Measurements from ENCODE around the gene EEA1.

Gene EEA1

DNA sequence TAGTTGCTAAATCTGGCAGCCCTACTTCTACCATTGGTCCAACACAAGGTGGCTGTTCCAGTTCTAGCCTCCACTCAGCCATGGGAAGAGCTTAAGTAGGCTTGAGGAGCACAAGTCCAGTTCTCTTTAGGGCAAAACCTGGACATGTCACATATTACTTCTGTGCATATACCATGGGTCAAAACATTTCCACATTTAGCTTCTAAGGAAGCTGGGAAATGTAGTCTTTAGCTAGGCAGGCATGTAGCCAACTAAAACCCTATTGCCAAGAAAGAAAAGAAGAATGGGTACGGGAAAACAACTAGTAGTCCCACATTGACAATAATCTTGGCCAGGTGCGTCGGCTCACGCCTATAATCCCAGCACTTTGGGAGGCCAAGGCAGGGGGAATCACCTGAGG lies 20.9 kb upstream of the EEA1 start:
- ChIA-PET CTCF (interaction anchor here (1.7 kb wide), 1 partner anchor 470 kb away, joined by 3 read pairs; no protein-coding TSS in a partner anchor), POLR2A (no interaction called here)
- TF ChIP-seq, protein P1, sequence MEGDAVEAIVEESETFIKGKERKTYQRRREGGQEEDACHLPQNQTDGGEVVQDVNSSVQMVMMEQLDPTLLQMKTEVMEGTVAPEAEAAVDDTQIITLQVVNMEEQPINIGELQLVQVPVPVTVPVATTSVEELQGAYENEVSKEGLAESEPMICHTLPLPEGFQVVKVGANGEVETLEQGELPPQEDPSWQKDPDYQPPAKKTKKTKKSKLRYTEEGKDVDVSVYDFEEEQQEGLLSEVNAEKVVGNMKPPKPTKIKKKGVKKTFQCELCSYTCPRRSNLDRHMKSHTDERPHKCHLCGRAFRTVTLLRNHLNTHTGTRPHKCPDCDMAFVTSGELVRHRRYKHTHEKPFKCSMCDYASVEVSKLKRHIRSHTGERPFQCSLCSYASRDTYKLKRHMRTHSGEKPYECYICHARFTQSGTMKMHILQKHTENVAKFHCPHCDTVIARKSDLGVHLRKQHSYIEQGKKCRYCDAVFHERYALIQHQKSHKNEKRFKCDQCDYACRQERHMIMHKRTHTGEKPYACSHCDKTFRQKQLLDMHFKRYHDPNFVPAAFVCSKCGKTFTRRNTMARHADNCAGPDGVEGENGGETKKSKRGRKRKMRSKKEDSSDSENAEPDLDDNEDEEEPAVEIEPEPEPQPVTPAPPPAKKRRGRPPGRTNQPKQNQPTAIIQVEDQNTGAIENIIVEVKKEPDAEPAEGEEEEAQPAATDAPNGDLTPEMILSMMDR (IDR thresholded peaks at IDR 0.05; ENCODE audit: control extremely low read depth, extremely low read depth, low read depth, missing control alignments), result no peak
- DNase-seq (ENCODE audit: extremely low spot score), result no peak

DNA sequence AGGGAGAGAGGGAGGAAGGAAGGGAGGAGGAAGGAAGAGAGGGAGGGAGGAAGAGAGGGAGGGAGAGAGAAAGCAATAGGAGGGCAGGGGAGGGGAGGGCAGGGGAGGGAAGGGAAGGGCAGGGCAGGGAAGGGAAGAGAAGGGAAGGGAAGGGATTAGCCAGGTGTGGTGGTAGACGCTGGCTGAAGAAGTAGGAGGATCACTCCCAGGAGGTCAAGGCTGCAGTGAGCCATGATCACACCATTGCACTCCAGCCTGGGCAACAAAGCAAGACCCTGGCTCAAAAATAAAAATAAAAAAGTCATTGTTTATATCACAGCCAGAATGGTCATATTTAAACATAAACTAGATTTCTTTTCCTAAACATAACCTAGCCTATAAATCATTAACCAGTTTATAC lies 20.4 kb upstream of the EEA1 start:
- ChIA-PET CTCF (no interaction called here), POLR2A (no interaction called here)
- TF ChIP-seq, protein P1 (IDR thresholded peaks at IDR 0.05; ENCODE audit: control extremely low read depth, extremely low read depth, low read depth, missing control alignments), result no peak
- no peak for DNase-seq (ENCODE audit: extremely low spot score)

DNA sequence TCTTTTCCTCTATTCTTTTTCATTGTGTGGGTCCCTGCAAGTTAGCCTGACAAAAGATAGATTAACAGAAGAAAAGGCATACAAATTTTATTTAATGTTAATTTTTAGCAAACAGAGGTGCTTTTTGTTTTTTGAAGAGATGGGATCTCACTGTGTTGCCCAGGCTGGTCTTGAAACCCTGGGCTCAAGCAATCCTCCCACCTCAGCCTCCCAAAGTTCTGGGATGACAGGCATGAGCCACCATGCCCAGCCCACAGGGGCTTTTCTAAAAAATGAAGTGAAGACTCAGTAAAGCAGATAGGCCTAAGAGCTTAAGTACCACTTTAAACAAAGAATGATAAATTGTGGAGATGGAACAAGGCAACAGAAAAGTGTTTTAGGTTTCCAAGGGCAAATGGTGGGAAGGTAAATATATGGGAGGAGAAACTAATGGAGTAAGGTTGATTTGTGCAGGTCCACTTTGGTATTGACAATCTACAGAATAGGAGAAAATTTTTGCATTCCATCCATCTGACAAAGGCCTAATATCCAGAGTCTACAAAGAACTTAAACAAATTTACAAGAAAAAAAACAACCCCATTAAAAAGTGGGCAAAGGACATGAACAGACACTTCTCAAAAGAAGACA lies 18.6 kb upstream of the EEA1 start:
- POLR2A ChIA-PET, result no interaction called here
- CTCF ChIA-PET, result interaction anchor here (1.4 kb wide), 1 partner anchor 38 kb away, joined by 6 read pairs; no protein-coding TSS in a partner anchor
- DNase-seq (ENCODE audit: extremely low spot score), result no peak
- TF ChIP-seq, protein P1 (IDR thresholded peaks at IDR 0.05; ENCODE audit: control extremely low read depth, extremely low read depth, low read depth, missing control alignments), result no peak

DNA sequence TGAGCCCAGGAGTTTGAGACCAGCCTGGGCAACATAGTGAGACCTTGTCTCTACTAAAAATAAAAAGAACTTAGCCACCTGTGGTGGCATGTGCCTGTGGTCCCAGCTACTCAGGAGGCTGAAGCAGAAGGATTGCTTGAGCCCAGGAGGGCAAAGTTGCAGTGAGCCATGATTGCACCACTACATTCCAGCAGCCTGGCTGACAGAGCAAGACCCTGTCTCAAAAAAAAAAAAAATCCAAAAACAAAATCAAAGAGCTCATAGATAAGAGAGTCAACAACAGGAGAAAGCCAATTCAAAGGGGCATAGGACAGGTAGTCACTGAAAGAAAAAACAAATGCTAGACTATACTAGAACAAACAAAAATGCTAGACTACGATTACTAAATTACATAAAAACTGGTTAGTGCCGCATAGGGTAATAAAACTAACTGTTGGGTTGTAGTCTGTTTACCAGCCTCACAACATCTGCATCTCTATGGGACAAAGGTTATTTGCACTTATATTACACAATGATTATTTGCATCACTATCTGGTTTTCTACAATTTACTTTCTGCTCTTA lies 16.6 kb upstream of the EEA1 start:
- no peak for DNase-seq (ENCODE audit: extremely low spot score)
- ChIA-PET CTCF (interaction anchor here (1.3 to 1.9 kb wide), 3 partner anchors 8 to 16 kb away, joined by 4 to 6 read pairs (median 4); partner anchors contain the start of gene EEA1), POLR2A (no interaction called here)

DNA sequence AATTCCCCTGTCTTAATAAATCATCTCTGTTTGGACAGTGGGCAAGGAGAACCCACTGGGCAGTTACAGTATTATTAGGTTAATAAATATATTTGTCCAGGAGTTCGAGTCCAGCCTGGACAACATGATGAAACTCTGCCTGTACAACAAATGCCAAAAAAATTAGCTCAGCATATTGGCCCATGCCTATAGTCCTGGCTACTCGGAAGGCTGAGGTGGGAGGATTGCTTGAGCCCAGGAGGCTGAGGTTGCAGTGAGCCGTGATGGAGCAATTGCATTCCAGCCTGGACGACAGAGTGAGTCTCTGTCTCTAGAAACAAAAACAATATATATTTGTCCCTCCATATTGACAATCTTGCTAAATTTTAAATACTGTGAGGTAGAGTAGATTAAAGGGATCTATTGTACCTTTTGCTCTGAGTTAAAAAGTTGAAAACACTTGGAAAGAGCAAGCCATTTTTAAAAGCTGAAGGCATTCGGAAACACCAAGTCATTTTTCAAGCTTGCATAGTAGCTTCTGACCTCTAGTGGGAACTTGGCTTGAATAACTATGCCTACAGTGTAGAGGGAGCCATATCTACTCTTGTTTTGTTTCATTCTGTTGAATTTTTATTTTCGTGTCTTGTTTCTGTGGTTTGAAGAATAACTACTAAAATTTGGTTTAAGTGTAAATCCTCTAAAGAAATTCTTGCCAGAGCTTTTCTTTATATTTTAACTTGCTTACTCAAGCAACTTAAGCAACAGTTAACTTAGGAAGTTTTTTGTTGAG lies 14.6 kb upstream of the EEA1 start:
- TF ChIP-seq, protein P1 (IDR thresholded peaks at IDR 0.05; ENCODE audit: control extremely low read depth, extremely low read depth, low read depth, missing control alignments), result peak; percentile 6
- ChIA-PET POLR2A (interaction anchor here (0.5 kb wide), 1 partner anchor 490 kb away, joined by 3 read pairs; no protein-coding TSS in a partner anchor), CTCF (interaction anchor here (0.8 to 1.9 kb wide), 5 partner anchors 9 to 55 kb away, joined by 3 to 6 read pairs (median 4); no protein-coding TSS in a partner anchor)
- DNase-seq (ENCODE audit: extremely low spot score), result no peak

More for the DNA sequence above, 16.6 kb upstream of the EEA1 start:
- TF ChIP-seq, protein P1 (IDR thresholded peaks at IDR 0.05; ENCODE audit: control extremely low read depth, extremely low read depth, low read depth, missing control alignments), result no peak

DNA sequence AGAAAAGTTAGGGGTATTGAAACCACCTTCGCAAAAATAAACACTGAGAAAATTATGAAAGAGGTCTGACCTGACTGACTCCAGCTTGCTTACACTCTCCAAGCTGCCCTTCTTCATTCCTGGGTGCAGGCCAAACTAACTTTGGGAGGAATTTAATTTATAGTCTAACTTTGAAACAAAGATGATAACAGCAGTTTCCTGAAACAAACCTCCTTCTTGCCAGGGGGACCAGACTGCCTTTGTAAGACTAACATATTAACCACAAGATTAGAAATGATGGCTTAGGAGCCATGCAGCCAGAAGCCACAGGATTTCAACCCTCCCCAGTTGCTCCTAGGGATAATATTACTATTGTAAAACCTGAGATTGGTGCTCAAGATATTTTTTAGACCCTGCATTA lies 13.8 kb upstream of the EEA1 start:
- ChIA-PET CTCF (interaction anchor here (1.0 to 1.4 kb wide), 2 partner anchors 10 to 16 kb away, joined by 3 to 4 read pairs; no protein-coding TSS in a partner anchor), POLR2A (no interaction called here)
- TF ChIP-seq, protein P1 (IDR thresholded peaks at IDR 0.05; ENCODE audit: control extremely low read depth, extremely low read depth, low read depth, missing control alignments), result no peak
- DNase-seq (ENCODE audit: extremely low spot score), result no peak

Measured in GM10248 (cell line).